ENCODE results near the gene APAF1. TPM values are rescaled to one million over a fixed set of nuclear protein-coding genes. Genes with fewer than 3 reads are reported as not detected.
A peak's percentile ranks its signal among the peaks of the same experiment; 100 is the strongest.

Gene APAF1
- total and polyA plus RNA-seq, 10 of the 15 experiments (the other 5 are each of a cell fraction or from before 2014, with no cell fraction given), result 4.2 to 19.1 (median 14.2) TPM

- CTCF ChIA-PET, result interaction anchor here (0.6 to 3.5 kb wide), 9 partner anchors 8 to 481 kb away, joined by 3 to 17 read pairs (median 3); no protein-coding TSS in a partner anchor
Observed at GRCh38 chr12:98635657-98636323, 9.3 kb upstream of the APAF1 start.

More at GRCh38 chr12:98635657-98636323, 9.3 kb upstream of the APAF1 start:
- Histone ChIP-seq H3K9ac (ENCODE audit: control insufficient read depth, insufficient read depth, low read length) (peak overlapping the region; percentile 40), H3K27me3 (replicated peaks in 1 of 2; ENCODE audit: control insufficient read depth in 2 of 2, insufficient read depth in 2 of 2, low read length in 1 of 2) (no peaks in the 10 kb centered on the region), H3K9me3 (replicated peaks; ENCODE audit: control insufficient read depth, insufficient read depth, low read length) (no peaks in the 10 kb centered on the region; the same call in 2 of the 3 replicates), H3K36me3 (ENCODE audit: control insufficient read depth in 2 of 2, insufficient read depth in 2 of 2, low read length in 1 of 2) (peaks cover 4 to 9% of the 10 kb centered on the region in 2 experiments; a peak in 3 of 4 replicates), H2AFZ (ENCODE audit: control insufficient read depth, low read depth, low read length) (no peak overlapping the region), H3K4me2 (ENCODE audit: control insufficient read depth, insufficient read depth) (peak overlapping the region; percentile 75), H4K20me1 (ENCODE audit: control insufficient read depth, insufficient read depth) (peaks cover 3% of the 10 kb centered on the region; the same call in 1 of the 2 replicates), H3K79me2 (ENCODE audit: control insufficient read depth, insufficient read depth, low read length) (peaks cover 46% of the 10 kb centered on the region), H3K4me1 (ENCODE audit: control insufficient read depth, insufficient read depth, low read length) (peaks cover 20% of the 10 kb centered on the region), H3K27ac (ENCODE audit: control insufficient read depth, insufficient read depth) (peak overlapping the region; percentile 37; the same call in 1 of the 2 replicates), H3K4me3 (peak overlapping the region; percentile 16; the same call in 1 of the 2 replicates)
- ATAC-seq (peak; percentile 92), DNase-seq (ENCODE audit: low read depth, low spot score) (peak; percentile 44), FAIRE-seq (peak; percentile 81)
- ChIA-PET SMC1A (ENCODE audit: uncharacterized antibody, unreplicated experiment) (interaction anchor here (0.9 to 6.4 kb wide), 12 partner anchors 8 to 117 kb away, joined by 3 to 54 read pairs (median 4); partner anchors contain the start of gene SLC25A3), POLR2A (interaction anchor here (0.5 to 8.6 kb wide), 8 partner anchors 8 to 118 kb away, joined by 4 to 49 read pairs (median 4); partner anchors contain the start of genes IKBIP and SLC25A3), RAD21 (ENCODE audit: unreplicated experiment) (interaction anchor here (0.9 to 2.0 kb wide), 6 partner anchors 8 to 69 kb away, joined by 3 to 6 read pairs (median 4); partner anchors contain the start of gene IKBIP)
- in situ Hi-C loops (cut with MboI), result no loop called here
- TF ChIP-seq PAX5 (IDR thresholded peaks at IDR 0.05; ENCODE audit: borderline replicate concordance, low read depth, low read length) (peak; percentile 82; the same call in 1 of the 2 replicates), EED (IDR thresholded peaks at IDR 0.05; ENCODE audit: low read depth) (no peak), FOS (IDR thresholded peaks at IDR 0.05; ENCODE audit: borderline replicate concordance, extremely low read depth, insufficient read length) (no peak), PAX8 (IDR thresholded peaks at IDR 0.05) (peak; percentile 91), EP300 (IDR thresholded peaks at IDR 0.05; ENCODE audit: borderline replicate concordance in 1 of 2, control insufficient read depth in 1 of 2, low read depth in 2 of 2, low read length in 2 of 2) (peak in 1 of 2 experiments; percentile 40; a peak in 1 of 4 replicates), RELB (IDR thresholded peaks at IDR 0.05; ENCODE audit: low read depth) (0 out of 2 replicates have a peak, but pooled peaks have one; percentile 19), JUNB (IDR thresholded peaks at IDR 0.05) (peak; percentile 44; the same call in 1 of the 2 replicates), MTA2 (IDR thresholded peaks at IDR 0.05; ENCODE audit: low read depth) (peak; percentile 79; the same call in 1 of the 2 replicates), PKNOX1 (IDR thresholded peaks at IDR 0.05) (peak; percentile 55; the same call in 1 of the 2 replicates), JUND (IDR thresholded peaks at IDR 0.05; ENCODE audit: low read depth, low read length) (peak; percentile 26; the same call in 1 of the 2 replicates), POU2F2 (IDR thresholded peaks at IDR 0.05; ENCODE audit: borderline replicate concordance, low read depth, low read length) (peak; percentile 89; the same call in 2 of the 3 replicates), KLF5 (IDR thresholded peaks at IDR 0.05; ENCODE audit: partially characterized antibody) (no peak), WRNIP1 (IDR thresholded peaks at IDR 0.05; ENCODE audit: borderline replicate concordance, low read depth, low read length) (no peak), IRF3 (IDR thresholded peaks at IDR 0.05) (no peak), RUNX3 (IDR thresholded peaks at IDR 0.05; ENCODE audit: low read length) (0 out of 2 replicates have a peak, but pooled peaks have one; percentile 11)
- WGBS (ENCODE audit: insufficient coverage, insufficient replicate concordance, low lambda C conversion rate, missing lambda C conversion rate), result 30% methylated on average over 4 of the region's 4 CpGs
- intact Hi-C loops (cut with micrococcal nuclease; ENCODE audit: unreplicated experiment), result no loop called here
- no TSS peak for BruUV-seq (replicated peaks)
